HTR-8/SVneo (cell line): ENCODE results near the gene ATP7B.
"Not testable (repeated sequence)": the region's sequence is repeated elsewhere in the genome, so short reads cannot be mapped to it uniquely, and the experiment has no call there.

Source experiments
- DNase-seq: peaks from one replicate; pipeline ENCODE4 v3.0.0; 2011; ENCODE audit warnings: low spot score, mixed read lengths; ENCODE audit not compliant: insufficient read length
- FAIRE-seq: peaks from 2 replicates; lab custom pipeline; 2011; peaks lifted over from hg19 to GRCh38; lab: Jason Lieb, UNC

ATP7B gene

DNA sequence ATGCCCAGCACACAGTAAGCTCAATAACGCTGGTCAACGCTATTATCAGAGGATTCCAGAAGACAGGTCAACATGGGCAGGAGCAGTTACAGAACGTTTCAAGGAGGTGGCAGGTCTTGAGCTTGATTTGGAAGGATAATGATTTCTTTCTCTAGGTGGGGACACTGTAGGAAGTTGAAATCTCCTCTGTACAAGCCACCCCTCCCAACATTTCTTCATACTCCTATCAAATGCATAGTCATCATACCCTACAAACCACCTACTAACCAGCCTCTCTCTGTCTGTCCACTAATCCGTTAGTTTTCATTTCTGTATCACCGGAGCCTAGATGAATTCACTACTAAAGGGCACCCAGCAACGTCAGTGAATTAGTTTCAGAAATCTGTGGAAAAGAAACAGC is 1.3 kb downstream of the ATP7B start:
- DNase-seq = no peak
- FAIRE-seq = no peak

DNA sequence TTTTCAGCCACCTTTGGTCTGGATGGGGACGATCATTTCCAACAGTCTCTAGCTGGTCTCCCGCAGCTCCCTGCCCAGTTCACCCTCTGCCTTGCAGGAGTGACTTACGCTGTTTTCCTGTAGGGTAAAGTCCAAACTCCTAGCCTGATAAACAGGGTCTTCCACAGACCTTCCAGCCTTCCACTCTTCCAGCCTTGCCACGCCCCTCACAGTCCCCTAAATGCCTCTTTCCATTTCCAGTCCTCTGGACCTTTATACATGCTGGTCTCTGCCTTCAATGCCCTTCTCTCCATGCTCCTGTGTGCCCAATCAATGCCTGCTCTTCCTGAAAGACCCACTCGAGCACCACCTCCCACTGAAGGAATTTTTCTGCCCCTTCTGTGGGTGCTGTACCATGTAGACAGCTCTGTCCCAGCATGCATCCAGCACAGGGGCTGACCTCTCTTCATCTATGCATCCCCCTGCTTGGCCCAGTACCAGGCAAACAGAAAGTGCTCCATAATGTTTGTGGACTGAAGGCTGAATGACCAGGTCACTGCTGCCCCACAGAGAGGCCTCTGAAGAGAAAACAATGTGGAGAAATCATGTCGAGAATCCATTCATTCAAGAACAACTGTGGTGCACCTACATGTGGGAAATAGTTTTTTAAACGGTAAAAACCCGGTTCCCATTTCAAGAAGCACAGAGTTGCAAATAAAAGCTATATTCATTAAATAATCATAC is 4.6 kb downstream of the ATP7B start:
- no peak for DNase-seq
- FAIRE-seq = no peak

DNA sequence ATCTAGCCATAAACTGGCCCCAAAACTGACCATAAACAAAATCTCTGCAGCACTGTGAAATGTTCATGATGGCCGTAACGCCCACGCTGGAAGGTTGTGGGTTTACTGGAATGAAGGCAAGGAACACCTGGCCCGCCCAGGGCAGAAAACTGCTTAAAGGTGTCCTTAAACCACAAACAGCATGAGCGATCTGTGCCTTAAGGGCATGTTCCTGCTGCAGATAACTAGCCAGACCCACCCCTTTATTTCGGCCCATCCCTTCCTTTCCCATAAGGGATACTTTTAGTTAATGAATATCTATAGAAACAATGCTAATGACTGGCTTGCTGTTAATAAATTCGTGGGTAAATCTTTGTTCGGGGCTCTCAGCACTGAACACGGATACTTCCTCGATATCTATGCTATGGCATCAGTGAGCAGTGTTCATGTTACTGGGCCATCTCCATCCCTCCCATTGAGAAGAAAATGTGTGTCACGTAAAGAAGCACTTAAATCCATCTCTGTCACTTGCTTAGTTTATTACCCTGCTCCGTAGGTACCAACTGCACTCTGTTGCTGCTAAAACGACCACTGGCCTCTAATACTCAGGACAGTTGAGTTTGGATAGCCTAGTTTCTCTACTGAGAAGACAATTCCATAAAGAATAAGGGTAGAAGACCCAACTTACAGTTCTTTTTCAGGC is 5.3 kb downstream of the ATP7B start:
- FAIRE-seq = no peak
- no peak for DNase-seq

DNA sequence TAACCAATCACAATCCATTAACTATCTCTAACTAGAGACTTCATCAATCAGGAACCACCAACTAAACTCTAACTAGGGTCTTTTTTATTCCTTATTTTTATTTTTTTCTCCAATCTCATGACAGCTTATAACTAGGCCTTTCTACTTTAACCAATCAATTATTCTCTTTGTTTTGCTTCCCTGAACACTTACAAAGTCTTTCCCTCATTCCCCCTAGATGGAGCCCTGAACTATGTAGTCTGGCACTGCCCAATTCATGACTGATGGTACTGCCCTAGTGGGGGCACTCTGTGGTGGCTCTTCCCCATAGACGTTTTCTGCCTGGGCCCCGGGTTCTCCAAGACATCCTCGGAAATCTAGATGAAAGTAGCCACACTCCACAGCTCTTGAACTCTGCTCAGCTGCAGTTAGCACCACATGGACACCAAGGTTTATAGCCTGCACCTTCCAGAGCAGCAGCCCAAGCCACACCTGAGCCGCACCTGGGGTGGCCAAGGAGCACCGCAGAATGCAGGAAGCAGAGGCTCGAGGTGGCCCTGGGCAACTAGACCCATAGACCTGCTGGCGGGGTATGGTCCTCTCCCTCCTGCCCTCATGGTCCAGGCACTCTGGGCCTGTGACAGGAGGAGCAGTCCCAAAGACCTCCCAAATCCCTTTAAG is 6.6 kb downstream of the ATP7B start:
- DNase-seq = no peak
- no peak for FAIRE-seq

DNA sequence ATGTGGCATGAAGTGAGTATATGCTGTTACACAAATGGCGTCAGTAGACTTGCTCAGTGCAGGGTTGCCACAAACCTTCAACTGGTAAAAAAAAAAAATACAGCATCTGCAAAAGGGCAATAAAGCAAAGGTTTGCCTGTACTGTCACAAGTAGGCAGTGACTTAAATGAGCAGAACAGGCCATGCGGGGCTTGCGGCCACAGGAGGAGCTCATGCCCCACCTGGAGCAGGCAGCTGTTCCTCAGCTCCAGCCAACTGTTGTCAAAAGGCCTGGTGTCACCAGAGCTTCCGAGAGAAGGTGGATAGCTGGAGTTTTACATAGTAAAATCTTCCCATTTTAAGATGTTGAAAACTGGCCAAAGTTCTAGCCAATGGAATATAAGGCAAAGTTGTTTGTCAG is 7.7 kb downstream of the ATP7B start:
- FAIRE-seq (no peak), DNase-seq (no peak)

DNA sequence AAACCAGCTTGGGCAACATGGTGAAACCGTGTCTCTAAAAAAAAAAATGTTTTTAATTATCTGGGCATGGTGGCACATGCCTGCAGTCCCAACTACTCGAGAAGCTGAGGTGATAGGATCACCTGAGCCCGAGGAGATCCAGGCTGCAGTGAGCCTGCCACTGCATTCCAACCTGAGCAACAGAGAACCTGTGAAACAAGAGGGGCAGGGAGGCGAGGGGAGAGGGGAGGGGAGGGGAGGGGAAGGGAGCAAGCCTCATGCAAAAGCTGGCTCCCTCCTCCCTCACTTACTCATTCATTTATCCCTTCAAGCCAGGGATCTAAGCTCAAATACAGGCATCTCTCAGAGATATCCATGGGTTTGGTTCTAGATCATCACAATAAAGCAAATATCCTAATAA is 8.9 kb downstream of the ATP7B start:
- no peak for DNase-seq

DNA sequence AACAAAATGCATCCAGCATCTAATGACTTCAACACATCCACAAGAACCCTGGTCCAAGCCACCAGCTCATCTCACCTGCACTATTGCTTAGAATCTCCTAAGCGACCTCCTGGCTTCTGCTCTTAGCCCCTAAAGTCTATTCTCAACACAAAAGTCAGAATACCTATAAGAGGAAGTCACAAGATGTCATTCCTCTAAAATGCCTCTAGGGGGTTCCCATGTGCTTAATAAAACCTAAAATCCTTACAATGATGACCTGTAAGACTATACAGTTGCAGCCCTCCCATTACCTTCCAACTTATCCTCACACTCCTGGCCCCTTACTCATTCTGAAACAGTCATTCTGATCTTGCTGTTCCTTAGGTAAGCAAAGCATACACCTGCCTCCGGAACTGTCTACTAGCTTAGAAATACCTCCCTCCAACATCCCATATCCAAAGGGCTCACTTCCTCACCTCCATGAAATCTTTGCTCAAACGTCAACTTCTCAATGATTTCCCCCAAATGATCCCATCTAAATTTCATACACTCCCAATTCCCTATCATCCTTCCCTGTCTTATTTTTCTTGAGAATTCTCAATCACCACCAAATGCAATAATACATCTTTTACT is 10.0 kb downstream of the ATP7B start:
- no peak for FAIRE-seq

More for the DNA sequence above, 8.9 kb downstream of the ATP7B start:
- no peak for FAIRE-seq

DNA sequence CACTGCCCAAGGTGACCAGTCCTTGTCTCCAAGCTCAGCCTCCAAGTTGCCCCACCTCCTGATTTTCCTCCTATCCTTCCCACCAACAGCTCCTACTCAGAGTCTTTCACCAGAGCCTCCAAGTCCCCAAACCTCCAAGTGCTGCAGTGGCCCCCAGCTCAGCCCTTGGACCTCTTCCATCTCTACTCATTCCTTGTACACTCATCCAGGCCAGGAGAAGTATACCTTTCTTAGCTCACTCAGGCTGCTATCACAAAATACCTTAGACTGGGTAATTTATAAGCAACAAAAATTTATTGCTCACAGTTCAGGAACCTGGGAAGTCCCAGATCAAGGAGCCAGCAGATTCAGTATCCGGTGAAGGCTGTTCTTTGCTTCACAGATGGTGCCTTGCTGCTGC is 11.3 kb downstream of the ATP7B start:
- DNase-seq (no peak), FAIRE-seq (no peak)

More for the DNA sequence above, 10.0 kb downstream of the ATP7B start:
- peak; percentile 45 for DNase-seq

DNA sequence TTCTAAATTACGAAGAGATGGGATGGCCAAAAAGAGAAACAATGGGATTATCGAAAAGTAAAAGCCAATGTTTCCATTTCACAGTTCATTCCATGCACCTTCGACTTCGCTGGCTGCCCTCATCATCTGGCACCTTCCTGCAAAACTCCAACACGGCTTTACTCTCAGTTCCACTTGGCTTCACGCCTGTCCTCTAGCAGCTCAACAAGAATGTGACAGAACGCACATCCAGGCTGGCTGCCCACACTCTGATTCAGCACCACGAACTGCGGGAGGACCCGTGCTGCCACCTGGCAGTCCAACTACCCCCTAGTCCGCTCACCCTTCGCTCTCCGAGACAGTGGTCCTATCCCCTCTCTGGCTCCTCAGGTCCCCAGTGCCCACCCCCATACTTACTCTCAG is 11.7 kb downstream of the ATP7B start:
- DNase-seq (no peak), FAIRE-seq (no peak)

DNA sequence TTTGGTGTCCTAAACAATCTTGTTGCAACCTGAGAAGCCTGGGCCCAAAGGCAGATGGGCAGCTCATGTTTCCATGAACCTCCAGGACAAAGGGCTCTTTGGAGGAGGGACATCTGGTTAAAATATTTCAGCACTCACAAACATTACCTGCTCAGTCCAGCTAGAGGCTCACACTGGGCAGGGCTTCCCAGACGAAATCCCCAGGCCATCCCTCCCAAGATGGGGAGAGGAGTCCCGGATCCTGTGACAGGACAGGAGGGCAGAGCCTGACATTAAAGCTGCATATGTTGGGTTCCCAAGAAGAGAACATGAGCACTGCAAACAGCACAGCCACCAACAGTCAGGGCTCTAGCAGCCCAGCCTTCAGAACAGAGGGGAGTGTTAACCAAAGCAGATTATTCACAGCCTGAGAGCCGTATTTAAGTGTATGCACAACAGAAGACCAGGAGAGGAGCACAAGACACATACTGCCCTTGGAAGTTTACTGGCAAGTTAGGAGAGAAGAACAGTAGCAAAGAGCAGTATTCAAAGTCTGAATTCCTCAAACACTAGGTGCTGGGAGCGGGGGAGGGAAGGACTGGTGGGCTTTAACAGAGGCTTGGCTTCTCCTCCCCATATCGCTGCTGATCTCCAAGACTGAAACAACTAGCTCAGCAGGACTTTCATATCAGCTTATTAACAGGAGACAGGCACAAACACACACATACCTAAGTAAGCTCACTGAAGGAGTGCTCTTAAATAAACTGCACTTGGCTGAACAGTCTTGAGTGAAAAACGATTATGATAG is 12.3 kb downstream of the ATP7B start:
- FAIRE-seq (no peak), DNase-seq (no peak)

DNA sequence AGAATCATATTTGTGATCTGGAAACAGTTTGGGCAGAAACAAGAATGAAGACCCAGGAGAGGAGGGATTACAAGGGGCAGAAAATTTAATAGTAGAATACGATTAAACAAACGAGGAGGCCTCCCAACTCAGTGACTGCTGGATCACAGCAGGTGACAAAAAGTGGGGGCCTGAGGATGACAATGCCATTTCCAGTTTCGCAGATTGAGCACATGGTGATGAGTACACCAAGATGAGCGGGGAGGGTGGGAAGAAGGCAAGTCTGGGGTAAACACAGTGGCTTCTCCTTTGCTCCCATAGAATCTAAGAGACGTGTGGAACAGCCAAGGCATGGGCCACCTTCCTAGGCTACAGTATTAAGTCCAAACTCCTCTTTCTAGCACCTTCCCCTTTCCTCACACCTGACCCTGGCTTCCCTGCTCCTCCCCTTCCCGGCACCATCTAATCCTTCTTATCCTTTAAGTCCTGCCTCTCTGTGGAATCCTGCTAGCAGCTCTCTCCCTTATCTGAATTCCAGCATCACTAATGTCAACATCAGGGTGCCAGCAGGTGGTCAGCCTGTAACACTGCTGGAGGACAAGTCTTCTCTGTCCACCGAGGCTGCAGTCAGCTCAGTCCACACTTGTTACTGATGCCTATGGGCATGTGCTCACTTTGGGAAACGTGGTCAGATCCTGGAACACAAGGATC is 13.5 kb downstream of the ATP7B start:
- DNase-seq (no peak), FAIRE-seq (no peak)

DNA sequence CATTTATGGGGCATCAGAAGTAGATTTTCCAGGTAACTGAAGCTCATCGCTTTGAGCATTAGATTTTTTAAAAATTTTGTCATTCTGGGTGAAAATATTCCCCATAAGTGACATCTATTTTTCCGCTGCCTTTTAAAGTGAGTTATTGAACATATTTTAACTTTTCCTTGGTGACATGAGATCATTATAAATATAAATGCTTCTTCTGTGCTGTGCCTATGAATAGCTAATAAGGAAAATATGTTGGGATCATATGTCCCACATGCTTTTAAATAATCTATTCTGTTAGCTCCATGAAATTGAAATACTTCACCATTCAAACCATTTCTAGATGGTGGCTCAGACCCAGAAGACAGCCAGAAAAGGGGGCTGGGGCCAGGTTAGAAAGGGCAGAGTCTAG is 14.1 kb downstream of the ATP7B start:
- no peak for DNase-seq
- no peak for FAIRE-seq

DNA sequence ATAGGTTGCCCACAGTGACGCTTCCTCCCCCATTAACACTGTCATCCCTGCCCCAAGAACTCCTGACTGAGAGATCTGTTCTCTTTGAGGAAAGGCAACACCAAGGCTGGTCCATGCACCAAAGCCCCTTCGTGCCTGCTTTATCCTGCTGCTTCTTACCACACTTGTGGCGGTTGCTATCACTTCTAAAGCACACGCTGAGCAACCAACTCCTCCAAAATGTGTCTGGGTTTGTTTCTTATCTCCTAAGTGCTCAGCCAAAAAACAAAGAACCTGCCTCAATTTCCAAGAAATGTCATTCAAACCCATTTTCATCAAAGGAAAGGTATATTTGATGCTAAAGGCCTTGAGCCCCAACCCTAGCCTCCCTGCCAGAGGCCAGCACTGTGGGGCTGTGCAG is 14.6 kb downstream of the ATP7B start:
- no peak for DNase-seq
- FAIRE-seq = no peak

DNA sequence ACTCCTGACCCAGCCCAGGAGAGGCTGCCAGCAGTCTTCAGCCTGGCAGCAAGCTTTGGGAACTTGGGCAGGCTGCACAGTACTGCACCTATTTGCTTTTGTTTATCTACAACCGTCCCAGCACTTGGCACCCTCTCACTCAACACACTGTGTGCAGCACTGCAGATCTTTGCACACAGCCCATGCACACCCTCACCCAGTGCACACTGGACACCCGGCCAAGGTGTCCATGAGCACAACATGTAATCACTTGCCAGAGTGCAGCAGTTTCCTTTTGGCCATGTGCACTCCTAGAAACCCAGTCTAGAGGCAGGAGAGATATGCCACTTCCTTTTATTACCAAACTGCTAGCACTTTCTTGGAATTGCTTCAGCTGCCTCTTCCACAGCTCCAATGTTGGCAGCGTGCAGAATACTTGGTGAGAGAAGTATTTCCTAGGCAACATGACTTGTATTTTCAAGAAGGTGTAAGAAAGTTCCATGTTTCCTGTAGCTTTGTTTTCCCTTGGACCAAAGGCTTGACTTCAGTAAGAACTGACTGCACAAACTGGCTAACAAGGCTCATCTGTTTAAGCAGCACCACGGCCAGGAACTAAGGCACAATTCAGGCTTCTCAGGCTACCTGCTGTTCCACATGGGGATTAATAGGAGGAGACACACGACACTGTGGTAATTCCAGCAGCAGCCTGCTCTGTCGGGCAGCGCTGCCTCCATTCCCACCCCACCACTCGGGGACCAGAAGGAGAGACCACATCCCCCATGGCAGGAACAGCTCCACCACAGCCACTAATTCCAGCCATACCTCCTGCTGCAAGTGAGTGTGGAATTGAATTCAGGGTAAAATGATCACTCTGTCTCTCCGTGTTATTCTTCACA is 15.3 kb downstream of the ATP7B start:
- no peak for DNase-seq
- FAIRE-seq = no peak

DNA sequence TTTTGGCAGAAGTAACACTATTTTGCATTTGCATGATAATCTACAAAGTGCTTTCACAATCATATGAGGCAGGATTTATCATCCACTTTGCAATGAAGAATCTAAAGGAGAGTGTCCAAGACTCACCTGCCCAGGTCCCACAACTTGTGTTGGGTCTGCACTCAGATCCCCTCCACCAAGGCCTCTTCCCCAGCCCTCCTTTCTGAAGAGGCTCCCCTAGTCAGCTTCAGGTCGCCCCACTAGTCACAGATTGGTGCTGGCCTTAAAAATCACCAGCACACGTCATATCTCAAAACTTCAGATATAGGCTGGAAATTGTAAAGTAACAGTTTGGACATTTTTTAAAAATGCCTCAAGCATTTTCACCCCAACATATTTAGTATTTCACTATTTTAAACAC is 17.5 kb downstream of the ATP7B start:
- DNase-seq = no peak
- FAIRE-seq = no peak

DNA sequence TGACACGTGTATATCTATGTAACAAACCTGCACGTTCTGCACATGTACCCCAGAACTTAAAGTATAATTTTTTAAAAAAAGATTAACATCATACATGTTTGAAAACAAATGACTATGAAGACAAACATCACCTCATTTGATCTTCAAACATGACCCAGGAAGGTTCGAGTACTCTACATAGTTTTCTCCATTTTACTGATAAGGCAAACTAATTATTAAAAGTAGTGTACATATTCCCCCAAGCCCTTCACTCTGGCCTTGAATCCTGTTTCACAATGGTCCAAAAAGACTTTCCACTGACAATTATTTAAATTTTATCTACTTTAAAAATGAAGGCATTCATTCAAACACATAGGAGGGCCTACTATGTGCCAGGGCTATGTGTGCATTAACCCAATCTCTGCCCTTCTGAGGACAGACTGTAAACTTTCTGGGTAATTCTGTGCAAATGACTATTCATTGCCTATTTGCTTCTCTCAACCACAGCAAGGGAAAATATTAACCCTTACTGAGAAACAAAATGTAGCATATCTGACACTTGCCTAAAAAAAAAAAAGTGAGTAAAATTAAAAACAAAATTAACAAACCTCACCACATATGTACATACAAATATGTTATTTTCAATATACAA is 22.1 kb downstream of the ATP7B start:
- DNase-seq (no peak), FAIRE-seq (no peak)

DNA sequence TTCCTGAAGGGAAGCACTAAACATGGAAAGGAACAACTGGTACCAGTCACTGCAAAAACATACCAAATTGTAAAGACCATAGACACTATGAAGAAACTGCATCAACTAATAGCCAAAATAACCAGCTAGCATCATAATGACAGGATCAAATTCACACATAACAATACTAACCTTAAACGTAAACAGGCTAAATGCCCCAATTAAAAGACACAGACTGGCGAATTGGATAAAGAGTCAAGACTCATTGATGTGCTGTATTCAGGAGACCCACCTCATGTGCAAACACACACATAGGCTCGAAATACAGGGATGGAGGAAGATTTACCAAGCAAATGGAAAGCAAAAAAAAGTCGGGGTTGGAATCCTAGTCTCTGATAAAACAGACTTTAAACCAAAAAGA is 26.3 kb downstream of the ATP7B start:
- DNase-seq, FAIRE-seq: not testable (repeated sequence)

DNA sequence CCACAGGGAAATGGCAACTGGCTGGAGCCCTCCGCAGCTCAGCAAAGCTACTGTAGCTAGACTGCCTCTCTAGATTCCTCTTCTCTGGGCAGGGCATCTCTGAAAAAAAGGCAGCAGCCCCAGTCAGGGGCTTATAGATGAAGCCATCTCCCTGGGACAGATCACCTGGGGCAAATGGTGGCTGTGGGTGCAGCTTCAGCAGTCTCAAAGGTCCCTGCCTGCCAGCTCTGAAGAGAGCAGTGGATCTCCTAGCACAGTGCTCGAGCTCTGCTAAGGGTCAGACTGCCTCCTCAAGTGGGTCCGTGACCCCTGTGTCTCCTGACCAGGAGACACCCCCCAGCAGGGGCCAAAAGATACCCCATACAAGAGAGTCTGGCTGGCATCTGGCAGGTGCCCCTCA is 28.0 kb downstream of the ATP7B start:
- not testable (repeated sequence) for DNase-seq, FAIRE-seq
